Measurements from ENCODE around the gene ATG14.
"Not testable (repeated sequence)": the region's sequence is repeated elsewhere in the genome, so short reads cannot be mapped to it uniquely, and the experiment has no call there.

ATG14 gene

GRCh38 chr14:55387121-55387520 is 24.5 kb downstream of the ATG14 start:
- no peak for DNase-seq (ENCODE audit: low read depth in 2 of 2, low spot score in 1 of 2)

DNA sequence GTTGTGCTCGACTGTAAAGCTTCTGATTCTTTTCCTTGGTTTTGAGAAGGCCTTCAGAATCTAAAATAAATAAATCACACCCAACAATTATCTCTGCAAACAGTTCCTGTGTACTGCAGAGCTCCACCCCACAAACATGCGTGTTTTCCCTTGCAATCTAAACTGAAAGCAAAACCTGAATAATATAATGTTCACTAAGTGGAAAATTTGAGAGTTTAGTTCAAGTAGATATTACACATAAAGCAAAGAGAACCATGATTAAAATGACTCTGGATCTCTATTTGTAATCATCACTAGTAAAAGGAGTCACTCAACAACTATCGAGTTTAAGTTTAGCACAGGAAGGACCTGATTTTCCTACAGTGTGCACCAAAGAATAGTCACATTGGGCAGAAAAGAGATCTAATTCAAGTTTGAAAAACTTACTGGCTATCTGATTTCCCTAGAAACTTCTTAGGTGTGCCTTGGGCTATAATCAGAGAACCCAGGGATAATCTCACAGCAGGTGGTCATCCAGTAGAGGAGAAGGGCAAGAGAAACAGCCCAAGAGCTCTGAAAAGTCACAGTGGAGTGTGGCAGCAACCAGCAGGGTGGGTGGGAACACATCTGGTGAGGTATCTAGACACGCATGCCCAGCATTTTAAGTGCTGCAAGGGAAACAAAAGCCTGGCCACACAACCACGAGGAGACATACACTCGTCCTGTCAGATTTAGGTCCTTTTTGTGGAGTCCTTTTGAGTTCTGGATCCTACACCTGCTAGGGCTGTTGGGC is 25.4 kb downstream of the ATG14 start:
- no peak for DNase-seq (ENCODE audit: low read depth in 2 of 2, low spot score in 1 of 2)

GRCh38 chr14:55384536-55384935 is 27.1 kb downstream of the ATG14 start:
- no peak for DNase-seq (ENCODE audit: low read depth in 2 of 2, low spot score in 1 of 2)

DNA sequence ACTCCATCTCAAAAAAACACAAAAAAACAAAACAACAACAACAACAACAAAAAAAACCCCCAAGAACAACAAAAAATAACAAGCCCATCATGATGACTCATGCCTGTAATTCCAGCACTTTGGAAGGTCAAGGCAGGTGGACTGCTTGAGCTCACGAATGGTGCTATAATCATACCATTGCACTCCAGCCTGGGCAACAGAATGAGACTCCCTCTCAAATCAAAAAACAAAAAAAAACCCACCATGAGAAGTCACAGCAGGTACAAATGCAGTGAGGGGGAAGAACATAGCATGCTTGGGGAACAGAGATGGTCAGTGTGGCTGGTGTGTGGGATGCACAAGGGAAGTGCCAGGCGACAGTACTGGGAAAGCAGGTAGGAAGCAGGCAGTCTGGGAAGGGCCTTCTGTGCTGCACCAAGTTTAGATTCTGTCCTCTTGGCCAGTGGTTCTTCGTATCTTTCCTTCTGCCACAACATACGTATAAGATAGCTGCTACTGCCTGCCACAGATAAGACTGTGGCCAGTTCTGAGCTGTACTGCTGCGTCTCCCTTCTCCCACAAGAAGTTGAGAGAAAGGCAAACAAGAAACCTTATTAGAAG is 28.0 kb downstream of the ATG14 start:
- DNase-seq (ENCODE audit: low read depth in 2 of 2, low spot score in 1 of 2), result no peak

DNA sequence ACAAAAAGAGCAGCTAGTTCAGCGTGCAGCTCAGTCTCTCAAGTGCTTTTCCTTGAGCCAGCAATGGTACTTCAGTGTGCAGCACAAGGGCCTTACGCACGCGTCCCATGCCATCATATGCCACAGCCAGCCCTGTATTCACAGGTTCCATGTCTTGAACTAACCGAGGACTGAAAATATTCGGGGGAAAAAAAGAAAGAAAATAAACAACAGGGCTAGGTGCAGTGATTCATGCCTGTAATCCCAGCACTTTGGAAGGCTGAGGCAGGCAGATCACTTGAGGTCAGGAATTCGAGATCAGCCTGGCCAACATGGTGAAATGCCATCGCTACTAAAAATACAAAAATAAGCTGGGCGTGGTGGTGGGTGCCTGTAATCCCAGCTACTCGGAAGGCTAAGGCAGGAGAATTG is 28.6 kb downstream of the ATG14 start:
- DNase-seq (ENCODE audit: low read depth in 2 of 2, low spot score in 1 of 2), result not testable (repeated sequence)

DNA sequence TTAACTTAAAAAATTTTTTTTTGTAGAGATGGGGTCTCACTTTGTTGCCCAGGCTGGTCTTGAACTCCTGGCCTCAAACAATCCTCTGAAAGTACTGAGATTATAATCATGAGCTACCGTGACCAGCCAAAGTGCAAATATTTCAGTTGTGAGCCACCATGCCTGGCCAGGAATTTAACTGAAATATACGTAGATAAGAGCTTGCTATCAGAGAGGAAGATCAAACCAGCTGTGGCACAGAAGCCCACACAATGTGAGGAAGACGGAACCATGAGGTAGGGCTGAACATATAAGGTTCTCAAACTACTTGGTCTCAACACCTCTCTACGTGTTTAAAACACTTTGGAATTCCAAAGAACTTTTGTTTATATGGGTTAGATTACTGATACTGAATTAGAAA is 29.1 kb downstream of the ATG14 start:
- no peak for DNase-seq (ENCODE audit: low read depth in 2 of 2, low spot score in 1 of 2)

DNA sequence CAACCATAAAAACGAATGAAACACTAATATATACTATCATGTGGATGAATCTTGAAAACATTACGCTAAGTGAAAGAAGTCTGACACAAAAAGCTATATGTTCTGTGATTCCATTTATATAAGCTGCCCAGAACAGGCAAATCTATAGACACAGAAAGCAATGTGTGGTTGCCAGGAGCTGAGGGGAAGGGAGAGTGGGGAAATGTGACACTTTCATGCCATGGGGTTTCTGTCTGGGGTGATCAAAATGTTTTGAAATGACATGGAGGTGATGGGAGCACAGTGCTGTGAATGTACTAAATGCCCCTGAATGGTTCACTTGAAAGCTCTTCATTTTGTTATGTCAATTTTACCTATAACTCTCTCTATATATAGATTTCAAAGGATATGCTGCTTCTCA is 30.1 kb downstream of the ATG14 start:
- no peak for DNase-seq (ENCODE audit: low read depth in 2 of 2, low spot score in 1 of 2)

DNA sequence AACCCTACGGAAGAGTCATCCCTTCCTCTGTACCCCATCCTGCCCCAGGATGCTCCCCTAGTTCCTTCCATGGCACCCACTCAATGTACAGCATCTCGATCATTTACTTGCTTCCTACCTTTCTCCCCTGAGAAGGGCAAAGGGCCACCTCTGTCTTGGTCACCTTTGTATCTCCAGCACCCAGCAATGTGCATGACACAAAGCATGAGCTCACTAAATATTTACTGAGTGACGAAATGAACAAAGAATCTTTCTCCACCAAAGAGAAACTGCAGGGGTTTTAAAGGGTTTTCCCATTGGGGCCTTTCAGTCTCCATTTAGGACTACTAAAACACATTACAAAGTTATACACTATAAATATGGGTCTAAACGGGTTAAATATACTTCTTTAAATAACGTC is 30.6 kb downstream of the ATG14 start:
- no peak for DNase-seq (ENCODE audit: low read depth in 2 of 2, low spot score in 1 of 2)

DNA sequence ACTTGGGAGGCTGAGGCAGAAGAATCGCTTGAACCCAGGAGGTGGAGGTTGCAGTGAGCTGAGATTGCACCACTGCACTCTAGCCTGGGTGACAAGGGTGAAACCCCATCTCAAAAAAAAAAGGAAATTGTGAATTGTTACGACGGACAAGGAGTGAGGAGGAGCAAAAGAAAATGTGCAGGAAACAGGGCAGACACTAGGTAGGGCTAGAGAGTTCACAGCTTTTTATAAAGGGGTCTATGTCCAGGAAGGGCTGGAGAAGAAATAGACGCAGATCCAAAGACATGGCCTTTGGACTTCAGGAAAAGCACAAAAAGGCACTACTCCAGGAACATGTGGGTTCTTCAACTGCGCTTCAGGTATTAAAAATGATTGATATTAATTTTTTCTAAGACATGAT is 34.4 kb downstream of the ATG14 start:
- no peak for DNase-seq (ENCODE audit: low read depth in 2 of 2, low spot score in 1 of 2)

DNA sequence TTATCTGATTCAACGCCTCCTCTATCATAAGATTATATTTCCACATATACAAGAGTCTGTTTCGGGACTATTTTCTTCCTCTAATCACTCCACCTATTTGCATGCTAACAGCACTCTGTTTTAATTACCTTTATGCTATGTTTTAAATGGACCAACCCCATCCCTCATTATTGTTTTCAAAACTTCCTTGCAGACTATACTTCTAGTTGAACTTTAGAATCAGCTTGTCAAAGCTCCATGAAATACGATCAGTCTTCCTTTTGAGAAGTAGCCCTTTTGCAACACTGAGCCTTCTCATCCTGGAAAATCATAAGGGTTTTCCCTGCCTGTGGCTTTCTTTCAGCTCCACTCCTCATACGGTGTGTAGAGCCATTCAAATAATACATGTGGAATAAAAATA is 36.9 kb downstream of the ATG14 start:
- no peak for DNase-seq (ENCODE audit: low read depth in 2 of 2, low spot score in 1 of 2)

DNA sequence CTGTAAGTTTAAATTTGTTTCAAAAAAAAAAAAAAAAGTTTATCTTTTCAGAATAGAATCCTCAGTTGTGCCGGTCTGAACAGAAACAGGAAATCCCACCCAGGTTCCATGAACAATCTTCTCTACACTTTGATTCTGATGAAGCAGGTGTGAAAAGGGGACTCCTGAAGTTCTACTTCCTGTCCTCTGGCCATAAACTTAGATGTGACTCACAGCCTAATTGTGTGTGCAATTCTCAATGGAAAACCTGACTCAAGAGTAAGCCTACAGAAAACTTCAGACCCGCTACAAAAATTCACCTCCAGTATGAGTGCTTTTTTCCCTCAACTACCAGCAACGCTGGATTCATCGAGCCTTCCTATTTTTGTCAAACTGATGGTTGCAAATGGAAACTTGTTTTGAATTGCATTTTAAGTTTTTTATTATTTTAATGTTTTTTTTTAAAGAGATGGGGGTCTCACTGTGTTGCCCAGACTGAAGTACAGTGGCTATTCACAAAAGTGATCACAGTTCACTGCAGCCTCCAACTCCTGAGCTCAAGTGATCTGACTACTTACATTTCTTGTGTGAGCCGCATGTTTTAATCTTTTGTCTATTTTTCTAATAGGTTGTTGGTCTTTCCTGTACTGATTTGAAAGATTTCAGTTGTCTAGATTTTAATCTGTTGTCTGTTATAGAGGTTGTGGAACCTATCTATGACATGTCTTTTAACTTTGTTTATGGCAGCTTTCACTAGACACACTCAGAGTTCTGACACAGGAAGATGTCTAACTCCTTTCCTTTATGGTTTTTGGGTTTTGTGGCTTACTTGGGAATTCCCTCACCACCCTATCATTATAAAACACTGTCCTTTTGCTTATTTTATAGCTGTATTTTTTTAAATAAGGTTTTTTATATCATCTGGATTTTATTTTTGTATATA is 37.6 kb downstream of the ATG14 start:
- DNase-seq (ENCODE audit: low read depth in 2 of 2, low spot score in 1 of 2), result no peak

DNA sequence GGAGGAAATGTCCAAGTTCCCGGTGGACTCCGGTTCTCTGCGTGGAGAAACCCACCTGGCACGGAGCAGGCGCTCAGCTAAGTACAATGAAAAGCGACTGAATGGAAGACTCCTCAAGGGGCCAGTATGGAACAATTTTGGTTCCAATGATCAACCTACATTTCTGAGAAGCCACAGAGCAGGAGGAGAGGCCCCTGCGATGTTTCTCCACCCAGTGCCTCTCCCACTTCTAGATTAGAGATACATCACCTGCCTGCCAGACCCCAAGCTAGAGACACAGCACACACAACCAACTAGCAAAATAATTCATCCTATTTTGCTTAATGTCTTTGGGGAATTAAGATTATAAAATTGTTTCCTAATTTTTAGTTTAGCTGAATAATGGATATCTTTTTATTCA is 38.8 kb downstream of the ATG14 start:
- no peak for DNase-seq (ENCODE audit: low read depth in 2 of 2, low spot score in 1 of 2)

GRCh38 chr14:55372423-55372822 is 39.2 kb downstream of the ATG14 start:
- no peak for DNase-seq (ENCODE audit: low read depth in 2 of 2, low spot score in 1 of 2)

- DNase-seq (ENCODE audit: low read depth in 2 of 2, low spot score in 1 of 2), result no peak
Measured at GRCh38 chr14:55370883-55371455, 40.7 kb downstream of the ATG14 start.

DNA sequence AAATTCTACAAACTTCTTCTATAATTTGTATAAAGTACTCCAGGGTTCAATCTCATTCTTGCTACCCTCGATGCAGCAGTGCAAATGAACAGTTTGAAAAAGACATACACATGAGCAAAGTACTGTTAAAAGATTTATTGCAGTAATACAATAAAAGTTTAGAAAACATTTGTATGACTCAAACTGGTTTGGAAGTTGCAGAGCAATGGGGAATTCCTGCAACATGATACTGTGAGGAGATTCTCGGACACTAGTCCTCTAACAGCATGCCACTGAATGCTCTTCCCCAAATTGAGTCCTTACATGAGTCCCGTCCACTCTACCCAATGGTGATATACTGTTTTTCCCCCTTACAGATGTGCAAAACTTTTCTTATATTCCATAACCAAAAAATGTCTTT is 45.4 kb downstream of the ATG14 start:
- no peak for DNase-seq (ENCODE audit: low read depth in 2 of 2, low spot score in 1 of 2)

- no peak for DNase-seq (ENCODE audit: low read depth in 2 of 2, low spot score in 1 of 2)
Measured at GRCh38 chr14:55361190-55361589, 50.4 kb downstream of the ATG14 start.

GRCh38 chr14:55359307-55359706 is 52.3 kb downstream of the ATG14 start:
- DNase-seq (ENCODE audit: low read depth in 2 of 2, low spot score in 1 of 2), result no peak

GRCh38 chr14:55356913-55357312 is 54.7 kb downstream of the ATG14 start:
- no peak for DNase-seq (ENCODE audit: low read depth in 2 of 2, low spot score in 1 of 2)

GRCh38 chr14:55355922-55356321 is 55.7 kb downstream of the ATG14 start:
- DNase-seq (ENCODE audit: low read depth in 2 of 2, low spot score in 1 of 2), result no peak

DNA sequence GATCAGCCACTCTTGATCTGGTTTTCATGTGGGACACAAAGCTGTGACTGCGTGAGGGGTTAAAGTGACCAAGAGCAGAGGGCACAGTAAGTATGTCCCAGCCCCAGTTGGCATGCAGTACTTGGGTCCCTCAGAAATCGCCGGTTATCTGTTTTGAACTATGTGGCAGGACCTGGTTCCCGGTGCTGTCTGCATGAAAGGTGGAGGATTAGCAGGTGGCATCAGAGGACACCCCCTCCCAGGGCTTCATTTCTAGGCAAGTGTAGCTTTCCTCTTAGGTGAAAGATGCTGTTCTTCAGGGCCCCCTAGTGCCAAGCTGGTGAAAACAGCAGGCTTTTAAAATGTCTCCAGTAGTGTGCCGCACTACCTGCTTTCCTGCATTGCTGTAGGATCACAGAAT is 57.1 kb downstream of the ATG14 start:
- peak in 1 of 2 donors; percentile 31 for DNase-seq (ENCODE audit: low read depth in 2 of 2, low spot score in 1 of 2)

GRCh38 chr14:55353686-55354467 is 57.8 kb downstream of the ATG14 start:
- no peak for DNase-seq (ENCODE audit: low read depth in 2 of 2, low spot score in 1 of 2)

Measured in stimulated activated CD8-positive, alpha-beta memory T cell treated with anti-CD3 and anti-CD28 coated beads, Interleukin-4, amount 100 ng/mL, for 1 hour (primary cell).